Choroid plexus epithelial cell (primary cell): ENCODE data around the gene NCOA3.

Experiments
- DNase-seq: peaks from one replicate; pipeline ENCODE4 v3.0.0-alpha.2; 2010; ENCODE audit warnings: low read depth
- H3K4me3 ChIP-seq: 2 replicates; pipeline ENCODE4 v1.5.1; 2011; ENCODE audit warnings: low read depth, mild to moderate bottlenecking, control low read depth, low read length, moderate library complexity
- CTCF ChIP-seq: conservative IDR thresholded peaks from 2 replicates; pipeline ENCODE4 v1.5.1; 2011; ENCODE audit warnings: low read depth, mild to moderate bottlenecking, control low read depth, inconsistent platforms, low read length, moderate library complexity

NCOA3 gene

GRCh38 chr20:47479093-47479492 lies 22.6 kb upstream of the NCOA3 start:
- no peak for DNase-seq
- H3K4me3 ChIP-seq = no peak overlapping the region
- TF ChIP-seq CTCF = no peak

- DNase-seq = no peak
- no peak for TF ChIP-seq CTCF
- H3K4me3 ChIP-seq = no peak overlapping the region
Measured at GRCh38 chr20:47479506-47479905, 22.2 kb upstream of the NCOA3 start.

GRCh38 chr20:47480239-47480638 lies 21.4 kb upstream of the NCOA3 start:
- H3K4me3 ChIP-seq = no peak overlapping the region
- no peak for TF ChIP-seq CTCF
- no peak for DNase-seq

GRCh38 chr20:47480705-47481104 lies 21.0 kb upstream of the NCOA3 start:
- no peak for DNase-seq
- no peak overlapping the region for H3K4me3 ChIP-seq
- no peak for TF ChIP-seq CTCF

GRCh38 chr20:47481330-47482216 lies 20.1 kb upstream of the NCOA3 start:
- H3K4me3 ChIP-seq = no peak overlapping the region
- DNase-seq = no peak
- no peak for TF ChIP-seq CTCF

GRCh38 chr20:47482705-47483104 lies 19.0 kb upstream of the NCOA3 start:
- no peak overlapping the region for H3K4me3 ChIP-seq
- no peak for DNase-seq
- no peak for TF ChIP-seq CTCF

- no peak for DNase-seq
- no peak overlapping the region for H3K4me3 ChIP-seq
- no peak for TF ChIP-seq CTCF
Measured at GRCh38 chr20:47484303-47484702, 17.4 kb upstream of the NCOA3 start.
